ENCODE results near the gene BAZ1B.

- TF ChIP-seq CTCF (IDR thresholded peaks at IDR 0.05; ENCODE audit: insufficient read depth, low read length, poor library complexity, severe bottlenecking): no peak
- TF ChIP-seq EZH2phosphoT487 (conservative IDR thresholded peaks at IDR 0.05; ENCODE audit: low read length): no peak
Observed at GRCh38 chr7:73395538-73396503, 126.3 kb downstream of the BAZ1B start.

Data from SU-DHL-6 (cell line).